ENCODE results near the gene RAE1.

DNA sequence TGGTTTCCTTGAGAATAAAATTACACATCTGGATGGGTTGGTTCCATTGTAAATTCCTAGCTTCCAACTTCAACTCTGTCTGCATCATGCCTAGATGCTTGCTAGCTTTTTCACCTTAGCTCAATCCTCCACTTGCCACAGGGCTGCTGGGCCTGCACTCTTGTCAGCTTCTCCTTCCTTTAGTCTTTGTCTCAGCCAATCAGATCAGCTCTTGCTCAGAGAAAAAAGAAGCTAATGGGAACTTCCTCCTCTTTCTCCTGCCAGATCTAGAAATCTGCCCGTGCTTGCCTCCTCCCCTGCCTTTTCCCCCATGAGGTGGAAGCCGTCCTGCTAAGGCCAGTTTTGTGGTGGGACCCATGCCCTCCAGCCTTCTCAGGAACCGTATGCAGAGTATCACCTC is 18.5 kb downstream of the RAE1 start:
- TF ChIP-seq, protein P1, sequence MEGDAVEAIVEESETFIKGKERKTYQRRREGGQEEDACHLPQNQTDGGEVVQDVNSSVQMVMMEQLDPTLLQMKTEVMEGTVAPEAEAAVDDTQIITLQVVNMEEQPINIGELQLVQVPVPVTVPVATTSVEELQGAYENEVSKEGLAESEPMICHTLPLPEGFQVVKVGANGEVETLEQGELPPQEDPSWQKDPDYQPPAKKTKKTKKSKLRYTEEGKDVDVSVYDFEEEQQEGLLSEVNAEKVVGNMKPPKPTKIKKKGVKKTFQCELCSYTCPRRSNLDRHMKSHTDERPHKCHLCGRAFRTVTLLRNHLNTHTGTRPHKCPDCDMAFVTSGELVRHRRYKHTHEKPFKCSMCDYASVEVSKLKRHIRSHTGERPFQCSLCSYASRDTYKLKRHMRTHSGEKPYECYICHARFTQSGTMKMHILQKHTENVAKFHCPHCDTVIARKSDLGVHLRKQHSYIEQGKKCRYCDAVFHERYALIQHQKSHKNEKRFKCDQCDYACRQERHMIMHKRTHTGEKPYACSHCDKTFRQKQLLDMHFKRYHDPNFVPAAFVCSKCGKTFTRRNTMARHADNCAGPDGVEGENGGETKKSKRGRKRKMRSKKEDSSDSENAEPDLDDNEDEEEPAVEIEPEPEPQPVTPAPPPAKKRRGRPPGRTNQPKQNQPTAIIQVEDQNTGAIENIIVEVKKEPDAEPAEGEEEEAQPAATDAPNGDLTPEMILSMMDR (conservative IDR thresholded peaks at IDR 0.05; ENCODE audit: low read depth, low read length): no peak
- no peak for TF ChIP-seq EZH2phosphoT487 (IDR thresholded peaks at IDR 0.05; ENCODE audit: borderline replicate concordance, low read length)

Measured in PC-3 (cell line).